Stimulated activated CD4-positive, alpha-beta T cell treated with anti-CD3 and anti-CD28 coated beads, Interleukin-1b, Interleukin-23, amount 100 ng/mL, for 24 hours (primary cell): ENCODE data around the gene IGF1.
"Not testable (repeated sequence)": the region's sequence is repeated elsewhere in the genome, so short reads cannot be mapped to it uniquely, and the experiment has no call there.

Experiments used
- DNase-seq, 4 experiments: peaks; one replicate each; pipeline ENCODE4 v3.0.0-alpha.2; 2020; ENCODE audit warnings: low read depth in 4 of 4, low spot score in 1 of 4

Gene IGF1

GRCh38 chr12:102390068-102390467 is 90.3 kb downstream of the IGF1 start:
- no peak for DNase-seq

DNA sequence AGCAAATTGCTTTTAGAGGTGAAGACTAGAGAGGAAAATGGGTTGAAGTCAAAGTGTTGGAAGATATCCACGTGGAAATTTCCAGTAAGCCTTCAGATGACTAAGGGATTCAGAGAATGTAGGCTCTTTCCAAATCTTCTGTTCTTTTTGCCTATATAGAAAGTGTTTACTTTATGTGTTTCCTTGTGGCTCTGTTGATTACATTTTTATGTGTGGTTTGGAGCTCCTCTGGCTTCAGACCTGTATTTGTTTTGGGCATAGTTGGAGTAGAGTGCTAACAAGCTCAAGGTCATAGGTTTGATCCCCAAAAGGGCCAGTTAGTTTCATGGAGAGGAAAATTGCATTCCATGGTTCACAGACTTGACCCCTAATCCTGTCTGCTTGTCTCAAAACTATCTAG is 91.9 kb downstream of the IGF1 start:
- DNase-seq = no peak

GRCh38 chr12:102385343-102385742 is 95.0 kb downstream of the IGF1 start:
- DNase-seq = no peak

GRCh38 chr12:102379346-102380162 is 100.8 kb downstream of the IGF1 start:
- no peak for DNase-seq

DNA sequence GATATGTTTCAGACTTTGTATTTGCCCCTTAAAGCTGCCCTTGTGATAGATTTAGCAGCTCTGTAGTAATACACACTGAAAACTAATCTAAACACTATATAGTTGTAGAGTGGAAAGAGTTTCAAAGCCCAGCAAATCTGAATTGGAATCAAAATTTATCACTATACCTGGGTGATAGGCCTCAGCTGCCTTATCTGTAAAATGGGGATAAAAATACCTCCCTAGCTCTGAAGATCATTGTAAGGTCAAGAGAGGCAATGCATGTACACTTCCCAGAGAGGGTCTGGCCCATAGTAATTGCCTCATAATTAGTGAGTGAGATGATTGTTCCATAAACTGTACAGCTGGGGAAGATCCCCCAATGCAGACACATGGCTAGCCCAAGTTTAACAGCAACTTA is 103.6 kb downstream of the IGF1 start:
- DNase-seq = no peak

- DNase-seq = no peak
Measured at GRCh38 chr12:102376181-102376747, 104.1 kb downstream of the IGF1 start.

DNA sequence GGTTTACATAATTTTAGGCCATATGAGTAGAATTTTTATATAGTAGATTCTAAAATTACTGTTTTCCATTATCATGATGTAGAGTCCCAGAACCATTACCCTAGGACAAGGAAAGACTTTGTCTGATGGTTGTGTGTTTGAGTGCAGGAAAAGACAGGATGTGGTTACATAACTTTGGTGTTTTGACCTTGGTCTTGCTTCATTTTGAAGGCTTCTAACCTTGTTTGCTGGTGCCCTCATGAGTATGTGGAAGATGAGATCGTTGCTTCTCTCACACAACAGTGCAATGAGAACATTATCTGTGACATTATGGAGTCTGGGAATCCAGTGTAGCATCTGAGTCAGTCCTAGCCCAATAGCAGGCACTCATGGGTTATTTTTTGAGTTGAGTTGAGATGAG is 106.2 kb downstream of the IGF1 start:
- no peak for DNase-seq

GRCh38 chr12:102372087-102372486 is 108.3 kb downstream of the IGF1 start:
- DNase-seq = no peak

DNA sequence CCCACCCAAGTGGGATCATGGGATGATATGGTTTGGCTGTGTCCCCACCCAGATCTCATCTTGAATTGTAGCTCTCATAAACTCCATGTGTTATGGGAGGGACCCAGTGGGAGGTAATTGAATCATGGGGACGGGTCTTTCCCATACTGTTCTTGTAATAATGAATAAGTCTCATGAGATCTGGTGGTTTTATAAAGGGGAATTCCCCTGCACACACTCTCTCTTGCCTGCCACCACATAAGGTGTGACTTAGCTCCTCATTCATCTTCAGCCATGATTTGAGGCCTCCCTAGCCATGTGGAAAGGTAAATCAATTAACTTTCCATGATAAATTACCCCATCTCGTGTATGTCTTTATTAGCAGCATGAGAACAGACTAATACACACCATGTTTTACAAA is 109.2 kb downstream of the IGF1 start:
- DNase-seq = peak in 1 of 4 experiments; percentile 0

GRCh38 chr12:102369876-102370275 is 110.5 kb downstream of the IGF1 start:
- no peak for DNase-seq

DNA sequence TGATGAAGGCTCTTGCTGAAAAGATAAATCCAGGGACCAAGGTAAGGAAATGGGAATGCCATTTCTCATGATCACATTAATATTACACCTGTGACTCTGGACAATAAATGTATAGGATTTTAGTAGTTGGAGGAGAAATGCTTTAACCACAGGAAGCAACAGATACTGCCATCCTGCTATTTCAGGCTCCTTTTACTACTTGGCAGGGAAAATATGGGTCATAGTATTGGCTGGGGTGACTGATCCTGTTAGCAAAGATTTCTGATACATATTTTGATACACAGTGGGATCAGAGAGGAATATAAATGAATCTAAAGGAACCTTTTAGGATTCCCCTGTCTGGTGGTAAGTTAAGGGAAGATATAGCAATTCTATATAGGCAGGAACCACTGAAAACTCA is 115.0 kb downstream of the IGF1 start:
- no peak for DNase-seq

GRCh38 chr12:102364709-102365108 is 115.7 kb downstream of the IGF1 start:
- no peak for DNase-seq

- no peak for DNase-seq
Measured at GRCh38 chr12:102356690-102357089, 123.7 kb downstream of the IGF1 start.

GRCh38 chr12:102354281-102354680 is 126.1 kb downstream of the IGF1 start:
- not testable (repeated sequence) for DNase-seq

GRCh38 chr12:102351322-102351721 is 129.0 kb downstream of the IGF1 start:
- no peak for DNase-seq

DNA sequence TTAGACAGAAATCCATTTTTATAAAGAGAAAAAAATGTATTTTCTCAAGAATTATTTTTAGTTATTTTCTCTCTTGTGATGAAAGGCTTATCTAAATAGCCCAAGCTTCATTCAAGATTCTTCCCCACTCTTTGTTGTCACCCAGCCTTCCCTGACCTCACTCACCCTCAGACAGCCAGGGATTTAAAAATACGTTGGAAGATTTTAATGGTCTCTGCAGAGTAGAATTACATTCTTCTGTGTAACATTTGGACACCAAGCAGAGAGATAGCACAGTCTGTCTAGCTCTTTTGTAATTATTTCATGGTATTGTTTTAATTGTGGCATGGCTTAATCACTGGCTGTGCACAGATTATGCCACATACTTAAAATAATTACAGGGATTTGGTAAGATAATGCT is 130.3 kb downstream of the IGF1 start:
- DNase-seq = no peak

GRCh38 chr12:102349079-102349478 is 131.3 kb downstream of the IGF1 start:
- no peak for DNase-seq

DNA sequence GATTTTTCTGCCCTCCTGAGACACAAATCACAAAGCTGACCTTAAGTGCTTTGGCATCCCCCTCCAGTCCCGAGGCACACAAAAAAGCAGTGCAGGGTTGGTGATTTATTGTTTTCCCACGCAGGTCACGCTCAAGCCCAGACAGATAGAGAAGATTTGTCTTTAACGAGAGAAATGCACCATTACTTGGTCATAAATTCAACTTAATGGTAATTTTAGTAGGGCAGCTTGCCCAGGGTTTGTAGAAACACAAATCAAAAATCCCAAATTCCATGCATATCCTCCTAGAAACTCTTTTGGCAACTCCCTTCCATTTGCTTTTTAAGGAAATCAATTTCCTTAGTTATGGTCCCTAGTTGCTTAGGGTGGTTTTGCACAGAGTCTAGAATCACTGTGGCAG is 132.6 kb downstream of the IGF1 start:
- DNase-seq = no peak
